SU-DHL-6 (cell line): ENCODE measurements around the gene PHF24.

Experiments
- EZH2phosphoT487 ChIP-seq: fragments of 200-600 bp; sonication (generic), shearing (Covaris generic); conservative IDR thresholded peaks from 2 replicates; pipeline ENCODE4 v1.6.1; 2018; ENCODE audit warnings: mild to moderate bottlenecking, antibody characterized with exemption, low read length, moderate library complexity, mixed read lengths
- TF ChIP-seq, protein P1 (sequence below): fragments of 200-600 bp; sonication (generic); IDR thresholded peaks from one replicate; pipeline ENCODE4 v1.5.1; 2017; ENCODE audit warnings: antibody characterized with exemption, mild to moderate bottlenecking, low read length, moderate library complexity; ENCODE audit not compliant: insufficient read depth, poor library complexity, severe bottlenecking

DNA sequence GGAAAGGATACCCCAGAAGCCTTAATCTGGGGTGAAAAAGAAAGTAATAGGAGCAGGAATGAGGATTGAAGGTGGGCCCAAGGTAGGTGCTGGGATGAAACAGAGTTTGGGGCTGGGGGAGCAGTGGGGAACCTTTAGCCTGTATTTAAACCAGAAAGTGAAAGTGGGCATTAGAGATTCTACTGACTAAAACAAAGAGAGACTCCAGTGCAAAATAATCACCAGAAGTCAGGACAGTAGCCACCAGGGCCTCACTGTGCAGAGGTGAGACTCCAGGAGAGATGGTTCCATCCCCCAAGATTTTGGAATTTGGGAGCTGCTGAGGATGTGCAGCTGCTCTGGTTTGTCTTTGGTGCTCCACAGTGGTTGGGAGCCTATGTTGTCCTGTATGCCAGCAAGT lies 44.5 kb downstream of the PHF24 start:
- TF ChIP-seq, protein P1, sequence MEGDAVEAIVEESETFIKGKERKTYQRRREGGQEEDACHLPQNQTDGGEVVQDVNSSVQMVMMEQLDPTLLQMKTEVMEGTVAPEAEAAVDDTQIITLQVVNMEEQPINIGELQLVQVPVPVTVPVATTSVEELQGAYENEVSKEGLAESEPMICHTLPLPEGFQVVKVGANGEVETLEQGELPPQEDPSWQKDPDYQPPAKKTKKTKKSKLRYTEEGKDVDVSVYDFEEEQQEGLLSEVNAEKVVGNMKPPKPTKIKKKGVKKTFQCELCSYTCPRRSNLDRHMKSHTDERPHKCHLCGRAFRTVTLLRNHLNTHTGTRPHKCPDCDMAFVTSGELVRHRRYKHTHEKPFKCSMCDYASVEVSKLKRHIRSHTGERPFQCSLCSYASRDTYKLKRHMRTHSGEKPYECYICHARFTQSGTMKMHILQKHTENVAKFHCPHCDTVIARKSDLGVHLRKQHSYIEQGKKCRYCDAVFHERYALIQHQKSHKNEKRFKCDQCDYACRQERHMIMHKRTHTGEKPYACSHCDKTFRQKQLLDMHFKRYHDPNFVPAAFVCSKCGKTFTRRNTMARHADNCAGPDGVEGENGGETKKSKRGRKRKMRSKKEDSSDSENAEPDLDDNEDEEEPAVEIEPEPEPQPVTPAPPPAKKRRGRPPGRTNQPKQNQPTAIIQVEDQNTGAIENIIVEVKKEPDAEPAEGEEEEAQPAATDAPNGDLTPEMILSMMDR = no peak
- no peak for TF ChIP-seq EZH2phosphoT487
